Motor neuron (in vitro differentiated cells): ENCODE results near the gene EDNRA. TPM values are rescaled to one million over a fixed set of nuclear protein-coding genes. Genes with fewer than 3 reads are reported as not detected.

Experiments
- ATAC-seq, 8 experiments: fragments of 200-7000 bp; cut with Tn5 transposase; replicated peaks in 6 of 8; 2 replicates each; pipeline ENCODE4 v1.8.0; 2021; ENCODE audit warnings: mild to moderate bottlenecking in 8 of 8, moderate library complexity in 8 of 8
- H3K27ac ChIP-seq, 2 donors: fragments of 250-450 bp; sonication (Bioruptor Pico); 2 replicates each; pipeline ENCODE4 v1.9.0; 2021; ENCODE audit warnings: antibody characterized with exemption in 2 of 2, mild to moderate bottlenecking in 2 of 2, moderate library complexity in 1 of 2
- H3K4me1 ChIP-seq, 2 donors: fragments of 250-450 bp; sonication (Bioruptor Pico); replicated peaks in 1 of 2; 2 replicates each; pipeline ENCODE4 v1.6.1; 2021; ENCODE audit warnings: antibody characterized with exemption in 2 of 2, mild to moderate bottlenecking in 2 of 2, moderate library complexity in 1 of 2
- H3K4me3 ChIP-seq, 5 donors: fragments of 250-450 bp; sonication (Bioruptor Pico); 2 replicates each; pipeline ENCODE4 v1.9.0; 2021; ENCODE audit warnings: antibody characterized with exemption in 5 of 5, mild to moderate bottlenecking in 5 of 5, moderate library complexity in 4 of 5
- WGBS, 10 experiments: fragments of 450-650 bp; shearing (Covaris generic); methylation state at CpG; one replicate each; pipeline ENCODE4 v1.0.0; 2022; 5-methylcytosine and 5-hydroxymethylcytosine counted together
- in situ Hi-C, 9 experiments: fragments of 400-800 bp; cut with MboI; loops; one replicate each; pipeline ENCODE4 v1.15.0; 2021; ENCODE audit warnings: low sequenced_read_pairs in 9 of 9, low pct_unique_long_range_greater_than_20kb in 2 of 9; ENCODE audit not compliant: unreplicated experiment in 9 of 9
- total RNA-seq, 8 experiments: library from RNA; unstranded; fragments of 300-600 nt; gene quantifications; 2 replicates each; pipeline versions ENCODE4 v1.2.3 to v1.2.4, GENCODE V29; 2022

The EDNRA gene
- total RNA-seq, 8 experiments from 2014 or later = 0.16 to 65.9 (median 1.8) TPM

DNA sequence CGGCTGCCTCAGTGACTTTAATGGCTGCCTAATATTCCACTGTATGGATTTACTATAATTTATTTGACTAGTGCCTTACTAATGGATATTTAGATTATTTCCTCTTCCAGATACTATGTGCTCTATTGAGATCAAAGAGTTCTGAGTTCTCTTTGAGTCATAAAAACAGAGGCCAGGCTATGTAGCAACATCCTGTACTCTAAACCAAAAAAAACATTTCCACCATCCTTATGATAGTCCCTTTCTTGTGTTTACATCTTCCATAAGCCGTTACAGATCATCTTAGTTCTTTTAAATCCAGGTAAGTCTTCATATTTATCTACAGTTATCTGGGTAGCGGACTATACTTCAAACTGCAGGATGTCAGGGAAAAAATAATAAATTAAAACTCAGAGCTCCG is 79.7 kb downstream of the EDNRA start:
- Histone ChIP-seq H3K4me3 (no peak overlapping the region), H3K27ac (no peak overlapping the region), H3K4me1 (no peaks in the 10 kb centered on the region)
- WGBS, 10 experiments = 48 to 96% (median 85%) methylated on average over 2 to 4 of the region's 4 CpGs
- in situ Hi-C loops = no loop called here
- ATAC-seq = no peak

GRCh38 chr4:147566762-147567161 is 85.9 kb downstream of the EDNRA start:
- no peak for ATAC-seq
- Histone ChIP-seq H3K4me1 (no peaks in the 10 kb centered on the region), H3K4me3 (no peak overlapping the region), H3K27ac (no peak overlapping the region)
- in situ Hi-C loops = no loop called here

- no peak for ATAC-seq
- H3K4me1 ChIP-seq = no peaks in the 10 kb centered on the region
- 40 to 100% (median 89%) methylated on average over 1 of the region's 1 CpG; no CpG with 5 or more reads in 2 of the 10 experiments for WGBS, 10 experiments
- in situ Hi-C loops = no loop called here
- no peak overlapping the region for H3K4me3 ChIP-seq
- H3K27ac ChIP-seq = no peak overlapping the region
Observed at GRCh38 chr4:147567276-147567675, 86.4 kb downstream of the EDNRA start.

DNA sequence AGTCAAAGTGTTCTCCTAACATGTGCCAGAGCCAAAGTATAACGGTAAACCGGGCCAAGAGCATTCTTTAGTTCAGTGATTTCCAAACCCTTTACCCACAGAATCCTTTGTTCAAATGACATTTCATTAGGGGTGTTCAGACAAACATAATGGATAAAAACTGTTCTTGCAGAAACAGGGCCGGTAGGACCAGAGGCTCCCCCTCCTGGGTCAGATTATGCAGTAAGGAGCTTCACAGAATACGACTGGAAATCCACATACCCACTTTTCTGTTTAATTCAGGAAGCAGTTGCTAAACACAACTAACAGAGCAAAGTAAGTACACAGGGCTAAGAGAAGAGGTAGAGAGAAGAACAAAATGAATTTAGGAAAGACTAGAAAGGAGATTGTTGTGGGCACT is 89.7 kb downstream of the EDNRA start:
- 10 to 100% (median 46%) methylated on average over 1 to 4 of the region's 4 CpGs; no CpG with 5 or more reads in 1 of the 10 experiments for WGBS, 10 experiments
- no peak for ATAC-seq
- no peak overlapping the region for H3K27ac ChIP-seq
- in situ Hi-C loops = no loop called here
- H3K4me3 ChIP-seq = no peak overlapping the region
- H3K4me1 ChIP-seq = no peaks in the 10 kb centered on the region

GRCh38 chr4:147571036-147571770 is 90.3 kb downstream of the EDNRA start:
- no peak overlapping the region for H3K4me3 ChIP-seq
- no peak overlapping the region for H3K27ac ChIP-seq
- in situ Hi-C loops = no loop called here
- no peak for ATAC-seq
- 17 to 94% (median 80%) methylated on average over 1 to 5 of the region's 5 CpGs for WGBS, 10 experiments
- H3K4me1 ChIP-seq = no peaks in the 10 kb centered on the region

- no peak for ATAC-seq
- Histone ChIP-seq H3K27ac (no peak overlapping the region), H3K4me1 (no peaks in the 10 kb centered on the region), H3K4me3 (no peak overlapping the region)
- 72 to 100% (median 88%) methylated on average over 1 to 3 of the region's 3 CpGs; no CpG with 5 or more reads in 1 of the 10 experiments for WGBS, 10 experiments
- in situ Hi-C loops = loop anchor here in 6 of 9 experiments (25.0 kb wide), 2 partner anchors 414 to 439 kb away; no protein-coding TSS in a partner anchor
Observed at GRCh38 chr4:147576084-147576483, 95.2 kb downstream of the EDNRA start.

- no peak overlapping the region for H3K4me3 ChIP-seq
- in situ Hi-C loops = loop anchor here in 6 of 9 experiments (25.0 kb wide), 2 partner anchors 416 to 441 kb away; no protein-coding TSS in a partner anchor
- no peak for ATAC-seq
- no peaks in the 10 kb centered on the region for H3K4me1 ChIP-seq
- WGBS, 10 experiments = 29 to 100% (median 85%) methylated on average over 1 to 5 of the region's 6 CpGs
- H3K27ac ChIP-seq = no peak overlapping the region
Observed at GRCh38 chr4:147578051-147578476, 97.2 kb downstream of the EDNRA start.

GRCh38 chr4:147578593-147578992 is 97.7 kb downstream of the EDNRA start:
- Histone ChIP-seq H3K4me3 (no peak overlapping the region), H3K27ac (no peak overlapping the region), H3K4me1 (no peaks in the 10 kb centered on the region)
- ATAC-seq = no peak
- in situ Hi-C loops = loop anchor here in 6 of 9 experiments (25.0 kb wide), 2 partner anchors 416 to 441 kb away; no protein-coding TSS in a partner anchor
- WGBS, 10 experiments = 56 to 94% (median 76%) methylated on average over 1 to 3 of the region's 3 CpGs; no CpG with 5 or more reads in 2 of the 10 experiments

DNA sequence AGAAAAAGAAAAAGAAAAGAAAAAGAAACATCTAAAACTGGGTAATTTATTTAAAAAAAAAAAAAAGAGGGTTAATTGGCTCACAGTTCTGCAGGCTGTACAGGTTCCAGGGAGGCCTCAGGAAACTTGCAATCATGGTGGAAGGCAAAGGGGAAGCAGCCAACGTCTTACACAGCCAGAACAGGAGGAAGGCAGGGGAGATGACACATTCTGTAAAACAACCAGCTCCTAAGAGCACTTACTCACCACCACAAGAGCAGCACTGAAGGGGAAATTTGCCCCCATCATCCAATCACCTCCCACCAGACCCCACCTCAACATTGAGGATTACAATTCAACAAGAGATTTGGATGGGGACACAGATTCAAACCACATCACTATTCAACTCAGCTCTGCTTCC is 99.5 kb downstream of the EDNRA start:
- no peaks in the 10 kb centered on the region for H3K4me1 ChIP-seq
- ATAC-seq = no peak
- 0 to 80% (median 29%) methylated on average over 1 of the region's 1 CpG; no CpG with 5 or more reads in 4 of the 10 experiments for WGBS, 10 experiments
- no peak overlapping the region for H3K4me3 ChIP-seq
- in situ Hi-C loops = loop anchor here in 6 of 9 experiments (25.0 kb wide), 2 partner anchors 418 to 443 kb away; no protein-coding TSS in a partner anchor
- H3K27ac ChIP-seq = no peak overlapping the region

- WGBS, 10 experiments = 46 to 100% (median 86%) methylated on average over 1 to 5 of the region's 6 CpGs; no CpG with 5 or more reads in 1 of the 10 experiments
- in situ Hi-C loops = loop anchor here in 6 of 9 experiments (25.0 kb wide), 2 partner anchors 419 to 444 kb away; no protein-coding TSS in a partner anchor
- H3K4me3 ChIP-seq = no peak overlapping the region
- no peak overlapping the region for H3K27ac ChIP-seq
- peaks cover 4 to 5% of the 10 kb centered on the region in 2 donors for H3K4me1 ChIP-seq
- peak in 1 of 8 experiments; percentile 38 for ATAC-seq
Observed at GRCh38 chr4:147581606-147582350, 100.9 kb downstream of the EDNRA start.

DNA sequence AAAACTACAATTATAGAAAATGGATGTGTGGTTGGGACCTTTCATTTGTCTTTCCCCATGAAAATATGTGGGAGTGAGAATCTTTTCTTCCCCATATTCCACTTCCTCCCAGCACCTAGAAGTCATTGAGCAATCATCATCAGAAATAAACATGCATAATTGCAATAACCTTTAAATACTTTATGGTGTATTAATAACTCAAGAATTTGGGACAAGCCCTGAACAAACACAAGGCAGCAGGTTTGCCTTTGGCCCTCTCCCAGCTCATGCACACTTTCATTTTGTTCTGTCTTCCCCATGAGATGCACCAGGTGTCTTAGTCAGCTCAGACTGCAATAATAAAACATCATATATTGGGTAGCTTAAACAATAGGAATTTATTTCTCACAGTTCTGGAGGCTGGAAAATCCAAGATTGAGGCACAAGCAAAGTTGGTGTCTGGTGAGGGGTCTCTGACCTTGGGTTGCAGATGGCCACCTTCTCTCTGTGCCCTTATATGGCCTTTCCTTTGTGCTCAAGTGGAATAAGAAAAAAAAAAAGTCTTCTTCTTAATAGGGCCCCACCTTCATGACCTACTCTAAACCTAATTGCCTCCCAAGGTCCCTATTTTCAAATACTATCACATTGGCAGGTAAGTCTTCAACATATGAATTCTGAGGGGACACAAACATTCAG is 101.6 kb downstream of the EDNRA start:
- ATAC-seq = peak in 1 of 8 experiments; percentile 25
- in situ Hi-C loops = loop anchor here in 6 of 9 experiments (25.0 kb wide), 2 partner anchors 420 to 445 kb away; no protein-coding TSS in a partner anchor
- peaks cover 5 to 9% of the 10 kb centered on the region in 2 donors for H3K4me1 ChIP-seq
- no peak overlapping the region for H3K27ac ChIP-seq
- H3K4me3 ChIP-seq = no peak overlapping the region

GRCh38 chr4:147583876-147584275 is 103.0 kb downstream of the EDNRA start:
- in situ Hi-C loops = loop anchor here in 6 of 9 experiments (25.0 kb wide), 2 partner anchors 422 to 447 kb away; no protein-coding TSS in a partner anchor
- WGBS, 10 experiments = 56 to 100% (median 84%) methylated on average over 1 of the region's 1 CpG; no CpG with 5 or more reads in 2 of the 10 experiments
- H3K4me1 ChIP-seq = peaks cover 5 to 9% of the 10 kb centered on the region in 2 donors
- H3K4me3 ChIP-seq = no peak overlapping the region
- H3K27ac ChIP-seq = no peak overlapping the region
- no peak for ATAC-seq
